ENCODE data around the gene ENAH. TPM values are rescaled to one million over a fixed set of nuclear protein-coding genes. Genes with fewer than 3 reads are reported as not detected.

Gene ENAH
- total and polyA plus RNA-seq, 2 donors (not counting 1 experiment from before 2014, with no cell fraction given), result 1.3 to 1.6 TPM

- no peak for DNase-seq
- H3K27ac Mint-ChIP-seq, result no peak overlapping the region
- H3K4me3 Mint-ChIP-seq, result no peak overlapping the region
- H3K27me3 Mint-ChIP-seq, result no peaks in the 10 kb centered on the region
- H3K4me1 ChIP-seq (ENCODE audit: control insufficient read depth in 2 of 2, insufficient read depth in 2 of 2, low read length in 2 of 2), result peaks cover 0 to 5% of the 10 kb centered on the region in 2 donors
- no CpG with 5 or more reads among the region's 2 CpGs for WGBS (ENCODE audit: insufficient coverage)
- H4K20me1 ChIP-seq (ENCODE audit: control insufficient read depth, insufficient read depth, low read length, poor library complexity, severe bottlenecking), result no peaks in the 10 kb centered on the region
- intact Hi-C loops (cut with micrococcal nuclease), result no loop called here
- no peak overlapping the region for H2AFZ ChIP-seq (ENCODE audit: insufficient read depth, low read depth, low read length, poor library complexity, severe bottlenecking)
- ChIA-PET POLR2A (no interaction called here), CTCF (interaction anchor here (0.6 kb wide), 1 partner anchor 15 kb away, joined by 3 read pairs; no protein-coding TSS in a partner anchor)
- H3K9ac ChIP-seq (ENCODE audit: low read length), result no peak overlapping the region
- no peak for TF ChIP-seq EZH2 (IDR thresholded peaks at IDR 0.05; ENCODE audit: borderline replicate concordance, insufficient read depth, low read depth, low read length, poor library complexity, severe bottlenecking)
- TF ChIP-seq CTCF (IDR thresholded peaks at IDR 0.05), result no peak
- H3K27ac ChIP-seq (ENCODE audit: low read length in 2 of 2), result no peak overlapping the region
- no peak overlapping the region for H3K4me2 ChIP-seq (replicated peaks; ENCODE audit: low read depth, low read length, poor library complexity, severe bottlenecking)
- ATAC-seq (ENCODE audit: low read depth), result no peak
- H3K4me1 Mint-ChIP-seq, result peaks cover 12% of the 10 kb centered on the region
- H3K79me2 ChIP-seq (ENCODE audit: control insufficient read depth, insufficient read depth, low read length), result no peaks in the 10 kb centered on the region
- H3K9me3 Mint-ChIP-seq (ENCODE audit: insufficient read depth), result no peaks in the 10 kb centered on the region
- H3K36me3 ChIP-seq (replicated peaks in 1 of 2; ENCODE audit: control extremely low read depth in 1 of 2, control insufficient read depth in 1 of 2, extremely low read depth in 1 of 2, insufficient read depth in 2 of 2, low read length in 1 of 2), result no peaks in the 10 kb centered on the region
- no peak overlapping the region for H3K4me3 ChIP-seq (ENCODE audit: control extremely low read depth in 1 of 5, extremely low read depth in 1 of 5, insufficient read depth in 1 of 5, low read depth in 2 of 5, low read length in 4 of 5)
- H3K9me3 ChIP-seq (ENCODE audit: control extremely low read depth in 1 of 3, control insufficient read depth in 2 of 3, insufficient read depth in 1 of 3, low read length in 2 of 3), result no peaks in the 10 kb centered on the region
- no peaks in the 10 kb centered on the region for H3K27me3 ChIP-seq (replicated peaks in 1 of 4; ENCODE audit: control extremely low read depth in 1 of 4, control insufficient read depth in 3 of 4, insufficient read depth in 4 of 4, low read length in 3 of 4)
Observed at GRCh38 chr1:225577241-225577640, 75.7 kb downstream of the ENAH start.

GRCh38 chr1:225573216-225573615, 79.7 kb downstream of the ENAH start:
- Histone ChIP-seq H3K9me3 (ENCODE audit: control extremely low read depth in 1 of 3, control insufficient read depth in 2 of 3, insufficient read depth in 1 of 3, low read length in 2 of 3) (no peaks in the 10 kb centered on the region), H4K20me1 (ENCODE audit: control insufficient read depth, insufficient read depth, low read length, poor library complexity, severe bottlenecking) (no peaks in the 10 kb centered on the region), H3K36me3 (replicated peaks in 1 of 2; ENCODE audit: control extremely low read depth in 1 of 2, control insufficient read depth in 1 of 2, extremely low read depth in 1 of 2, insufficient read depth in 2 of 2, low read length in 1 of 2) (no peaks in the 10 kb centered on the region), H3K4me2 (replicated peaks; ENCODE audit: low read depth, low read length, poor library complexity, severe bottlenecking) (no peak overlapping the region), H3K4me1 (ENCODE audit: control insufficient read depth in 2 of 2, insufficient read depth in 2 of 2, low read length in 2 of 2) (peaks cover 0 to 2% of the 10 kb centered on the region in 2 donors), H2AFZ (ENCODE audit: insufficient read depth, low read depth, low read length, poor library complexity, severe bottlenecking) (no peak overlapping the region), H3K27ac (ENCODE audit: low read length in 2 of 2) (no peak overlapping the region), H3K27me3 (replicated peaks in 1 of 4; ENCODE audit: control extremely low read depth in 1 of 4, control insufficient read depth in 3 of 4, insufficient read depth in 4 of 4, low read length in 3 of 4) (no peaks in the 10 kb centered on the region), H3K4me3 (ENCODE audit: control extremely low read depth in 1 of 5, extremely low read depth in 1 of 5, insufficient read depth in 1 of 5, low read depth in 2 of 5, low read length in 4 of 5) (no peak overlapping the region), H3K79me2 (ENCODE audit: control insufficient read depth, insufficient read depth, low read length) (no peaks in the 10 kb centered on the region), H3K9ac (ENCODE audit: low read length) (no peak overlapping the region)
- intact Hi-C loops (cut with micrococcal nuclease), result no loop called here
- no peak for ATAC-seq (ENCODE audit: low read depth)
- Mint-ChIP-seq H3K4me1 (peaks cover 7% of the 10 kb centered on the region), H3K4me3 (no peak overlapping the region), H3K27me3 (no peaks in the 10 kb centered on the region), H3K9me3 (ENCODE audit: insufficient read depth) (no peaks in the 10 kb centered on the region), H3K27ac (no peak overlapping the region)
- TF ChIP-seq CTCF (IDR thresholded peaks at IDR 0.05), result no peak
- TF ChIP-seq EZH2 (IDR thresholded peaks at IDR 0.05; ENCODE audit: borderline replicate concordance, insufficient read depth, low read depth, low read length, poor library complexity, severe bottlenecking), result no peak
- no CpG with 5 or more reads among the region's 2 CpGs for WGBS (ENCODE audit: insufficient coverage)
- ChIA-PET POLR2A (no interaction called here), CTCF (no interaction called here)
- no peak for DNase-seq

Data from B cell (primary cell).